ENCODE measurements around the gene TNFRSF1A.

TNFRSF1A gene

GRCh38 chr12:6326316-6327228 lies 15.3 kb downstream of the TNFRSF1A start:
- Histone ChIP-seq H3K27ac (ENCODE audit: low read length) (no peak overlapping the region), H3K4me3 (ENCODE audit: low read length) (no peak overlapping the region), H3K79me2 (ENCODE audit: low read length) (no peaks in the 10 kb centered on the region), H3K27me3 (ENCODE audit: low read depth, low read length) (peaks cover 41% of the 10 kb centered on the region), H2AFZ (ENCODE audit: low read depth, low read length) (no peak overlapping the region), H3K36me3 (replicated peaks; ENCODE audit: low read depth, low read length) (no peaks in the 10 kb centered on the region), H4K20me1 (ENCODE audit: insufficient read depth, low read length) (no peaks in the 10 kb centered on the region), H3K9me3 (ENCODE audit: insufficient read depth, low read length) (no peaks in the 10 kb centered on the region), H3K4me1 (ENCODE audit: low read length) (peaks cover 24% of the 10 kb centered on the region), H3K4me2 (ENCODE audit: low read length) (no peak overlapping the region), H3K9ac (ENCODE audit: low read length) (no peak overlapping the region)
- no peak for TF ChIP-seq EZH2phosphoT487 (IDR thresholded peaks at IDR 0.05; ENCODE audit: low read depth)
- TF ChIP-seq CTCF (IDR thresholded peaks at IDR 0.05; ENCODE audit: low read depth, low read length), result peak; percentile 37

- Histone ChIP-seq H3K4me1 (ENCODE audit: low read length) (peaks cover 18% of the 10 kb centered on the region), H3K27ac (ENCODE audit: low read length) (no peak overlapping the region), H3K79me2 (ENCODE audit: low read length) (no peaks in the 10 kb centered on the region), H3K36me3 (replicated peaks; ENCODE audit: low read depth, low read length) (no peaks in the 10 kb centered on the region), H3K4me2 (ENCODE audit: low read length) (no peak overlapping the region), H3K4me3 (ENCODE audit: low read length) (no peak overlapping the region), H3K9me3 (ENCODE audit: insufficient read depth, low read length) (no peaks in the 10 kb centered on the region), H3K9ac (ENCODE audit: low read length) (no peak overlapping the region), H2AFZ (ENCODE audit: low read depth, low read length) (no peak overlapping the region), H4K20me1 (ENCODE audit: insufficient read depth, low read length) (no peaks in the 10 kb centered on the region), H3K27me3 (ENCODE audit: low read depth, low read length) (peaks cover 43% of the 10 kb centered on the region)
- TF ChIP-seq EZH2phosphoT487 (IDR thresholded peaks at IDR 0.05; ENCODE audit: low read depth) (no peak), CTCF (IDR thresholded peaks at IDR 0.05; ENCODE audit: low read depth, low read length) (no peak)
Observed at GRCh38 chr12:6324936-6325750, 16.7 kb downstream of the TNFRSF1A start.

DNA sequence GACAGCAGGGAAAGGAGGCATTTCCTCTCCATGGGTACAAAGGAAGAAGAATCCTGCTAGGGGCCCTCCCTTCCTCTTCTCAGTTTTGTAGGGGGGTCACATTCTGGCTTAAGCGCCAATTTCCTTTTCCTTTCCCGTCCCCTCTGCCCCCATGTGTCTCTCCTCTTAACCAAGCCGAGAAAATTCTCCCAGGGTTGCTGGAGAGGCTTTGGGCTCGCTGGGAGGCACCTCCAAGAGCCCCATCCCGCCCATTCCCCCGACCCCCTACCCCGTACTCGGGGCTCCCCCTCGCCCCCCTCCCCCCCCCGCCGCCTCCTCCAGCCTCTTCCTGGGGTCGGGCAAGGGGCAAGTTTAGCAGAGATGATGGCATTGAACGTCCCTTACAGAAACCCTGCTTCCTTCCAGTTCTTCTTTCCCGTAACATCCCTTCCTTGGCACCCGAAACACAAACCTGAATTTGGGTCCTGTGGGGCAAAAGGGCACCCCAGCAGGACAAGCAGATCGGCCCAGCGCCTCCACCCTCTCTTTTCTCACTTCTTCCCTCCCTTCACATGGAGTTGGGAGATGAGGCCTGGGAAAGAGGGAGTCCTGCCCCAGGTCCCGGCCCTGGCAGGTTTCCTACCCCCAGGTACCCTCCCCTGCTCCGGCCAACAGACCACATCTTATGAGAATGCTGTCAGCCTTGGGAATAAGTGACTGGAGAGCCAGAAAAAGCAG lies 17.7 kb downstream of the TNFRSF1A start:
- Histone ChIP-seq H4K20me1 (ENCODE audit: insufficient read depth, low read length) (no peaks in the 10 kb centered on the region), H2AFZ (ENCODE audit: low read depth, low read length) (no peak overlapping the region)

More for the DNA sequence above, 17.7 kb downstream of the TNFRSF1A start:
- H3K27ac ChIP-seq (ENCODE audit: low read length), result no peak overlapping the region
- H3K4me2 ChIP-seq (ENCODE audit: low read length), result peak overlapping the region; percentile 62
- no peaks in the 10 kb centered on the region for H3K9me3 ChIP-seq (ENCODE audit: insufficient read depth, low read length)
- H3K4me1 ChIP-seq (ENCODE audit: low read length), result peaks cover 12% of the 10 kb centered on the region
- peaks cover 52% of the 10 kb centered on the region for H3K27me3 ChIP-seq (ENCODE audit: low read depth, low read length)
- TF ChIP-seq EZH2phosphoT487 (IDR thresholded peaks at IDR 0.05; ENCODE audit: low read depth) (no peak), CTCF (IDR thresholded peaks at IDR 0.05; ENCODE audit: low read depth, low read length) (no peak)
- 0 out of 2 replicates have a peak overlapping the region, but pooled peaks have one; percentile 35 for H3K4me3 ChIP-seq (ENCODE audit: low read length)
- H3K36me3 ChIP-seq (replicated peaks; ENCODE audit: low read depth, low read length), result no peaks in the 10 kb centered on the region
- H3K9ac ChIP-seq (ENCODE audit: low read length), result no peak overlapping the region
- H3K79me2 ChIP-seq (ENCODE audit: low read length), result no peaks in the 10 kb centered on the region
